ENCODE results near the gene HERC3. TPM values are rescaled to one million over a fixed set of nuclear protein-coding genes. Genes with fewer than 3 reads are reported as not detected.

Gene HERC3
- total and polyA plus RNA-seq, 2 of the 13 experiments (the other 11 are each of a cell fraction or from before 2014, with no cell fraction given) = 3.8 to 6.2 TPM

- TF ChIP-seq ZNF232 (CRISPR knock-in tag; IDR thresholded peaks at IDR 0.05; ENCODE audit: borderline replicate concordance) (peak; percentile 71; the same call in 1 of the 2 replicates), ZSCAN20 (CRISPR knock-in tag; IDR thresholded peaks at IDR 0.05; ENCODE audit: borderline replicate concordance) (peak; percentile 84; the same call in 1 of the 2 replicates), ATF7 (IDR thresholded peaks at IDR 0.05) (no peak), ATF7 (CRISPR knock-in tag; IDR thresholded peaks at IDR 0.05) (no peak), ZNF781 (CRISPR knock-in tag; IDR thresholded peaks at IDR 0.05; ENCODE audit: borderline replicate concordance, not compliant biosample characterization) (no peak), ATM (IDR thresholded peaks at IDR 0.05; ENCODE audit: borderline replicate concordance) (no peak), ZNF18 (CRISPR knock-in tag; IDR thresholded peaks at IDR 0.05; ENCODE audit: insufficient replicate concordance) (peak; percentile 2), TSC22D2 (CRISPR knock-in tag; IDR thresholded peaks at IDR 0.05; ENCODE audit: borderline replicate concordance) (peak; percentile 34; the same call in 1 of the 2 replicates), LCORL (IDR thresholded peaks at IDR 0.05) (no peak), LCORL (CRISPR knock-in tag; IDR thresholded peaks at IDR 0.05) (peak; percentile 23; the same call in 1 of the 2 replicates), ZNF800 (CRISPR knock-in tag; IDR thresholded peaks at IDR 0.05) (no peak; the same call in 1 of the 2 replicates), MBD4 (IDR thresholded peaks at IDR 0.05; ENCODE audit: borderline replicate concordance, low read length) (no peak), ZNF788 (CRISPR knock-in tag; IDR thresholded peaks at IDR 0.05; ENCODE audit: borderline replicate concordance) (peak; percentile 24; the same call in 1 of the 2 replicates), NR2F6 (IDR thresholded peaks at IDR 0.05) (no peak), NR2F6 (CRISPR knock-in tag; IDR thresholded peaks at IDR 0.05) (no peak), SP140L (CRISPR knock-in tag; IDR thresholded peaks at IDR 0.05; ENCODE audit: borderline replicate concordance) (no peak), SP5 (CRISPR knock-in tag; IDR thresholded peaks at IDR 0.05; ENCODE audit: borderline replicate concordance, low read depth) (peak; percentile 81), SALL1 (CRISPR knock-in tag; IDR thresholded peaks at IDR 0.05) (peak; percentile 38; the same call in 1 of the 2 replicates), DPF2 (CRISPR knock-in tag; IDR thresholded peaks at IDR 0.05; ENCODE audit: borderline replicate concordance, low read depth) (no peak), ZMYM4 (CRISPR knock-in tag; IDR thresholded peaks at IDR 0.05) (peak; percentile 61; the same call in 1 of the 2 replicates), TEAD3 (CRISPR knock-in tag; optimal IDR thresholded peaks at IDR 0.05; ENCODE audit: borderline replicate concordance) (peak; percentile 35), ZSCAN9 (CRISPR knock-in tag; IDR thresholded peaks at IDR 0.05; ENCODE audit: borderline replicate concordance) (no peak), POGZ (CRISPR knock-in tag; IDR thresholded peaks at IDR 0.05) (0 out of 2 replicates have a peak, but pooled peaks have one; percentile 28), ZNF333 (CRISPR knock-in tag; IDR thresholded peaks at IDR 0.05; ENCODE audit: borderline replicate concordance) (peak; percentile 86; the same call in 1 of the 2 replicates), NFE2 (CRISPR knock-in tag; IDR thresholded peaks at IDR 0.05) (no peak), ZNF331 (CRISPR knock-in tag; IDR thresholded peaks at IDR 0.05) (0 out of 2 replicates have a peak, but pooled peaks have one; percentile 12), MXD1 (CRISPR knock-in tag; IDR thresholded peaks at IDR 0.05) (peak; percentile 62; the same call in 1 of the 2 replicates)
Measured at GRCh38 chr4:88592600-88593448, 544 bp downstream of the HERC3 start (continued).
